GM19035 (cell line): ENCODE data around the gene DEFB118.
"Not testable (repeated sequence)": the region's sequence is repeated elsewhere in the genome, so short reads cannot be mapped to it uniquely, and the experiment has no call there.

ENCODE experiments used
- ATAC-seq: cut with Tn5 transposase; IDR thresholded peaks from one replicate; pipeline ENCODE4 v1.9.1; 2021; ENCODE audit not compliant: unreplicated experiment

DEFB118 gene

GRCh38 chr20:31368301-31368700 lies at the start of gene DEFB118:
TSS of gene DEFB118 (plus strand) at chr20:31368601. CDS start at chr20:31368651, 50 bp downstream.
- no peak for ATAC-seq

GRCh38 chr20:31322504-31322903 lies 45.9 kb upstream of the DEFB118 start:
- no peak for ATAC-seq

- ATAC-seq = no peak
These were observed 37.5 kb upstream of the DEFB118 start for GRCh38 chr20:31330893-31331292.

- ATAC-seq = no peak
These were observed 26.9 kb upstream of the DEFB118 start for GRCh38 chr20:31341470-31341869.

GRCh38 chr20:31355981-31356380 lies 12.4 kb upstream of the DEFB118 start:
- ATAC-seq = no peak

GRCh38 chr20:31363295-31363694 lies 5.1 kb upstream of the DEFB118 start:
- no peak for ATAC-seq

- not testable (repeated sequence) for ATAC-seq
These were observed 4.1 kb upstream of the DEFB118 start for GRCh38 chr20:31364272-31364671.

- no peak for ATAC-seq
These were observed 5.9 kb downstream of the DEFB118 start for GRCh38 chr20:31374346-31374745.

- ATAC-seq = no peak
These were observed 22.1 kb downstream of the DEFB118 start, which contains the start of gene DEFB119 for GRCh38 chr20:31390490-31390889. TSS of gene DEFB119 (minus strand) at chr20:31390590. CDS start at chr20:31390483, 107 bp downstream.

GRCh38 chr20:31392836-31393235 lies 24.4 kb downstream of the DEFB118 start:
- ATAC-seq = no peak

- ATAC-seq = no peak
These were observed 26.5 kb downstream of the DEFB118 start for GRCh38 chr20:31394900-31395299.

GRCh38 chr20:31403886-31404285 lies 35.5 kb downstream of the DEFB118 start:
- ATAC-seq = no peak

GRCh38 chr20:31406115-31406514 lies 37.7 kb downstream of the DEFB118 start, which contains the start of gene DEFB121:
TSS of gene DEFB121 (minus strand) at chr20:31406215. CDS start at chr20:31406152, 63 bp downstream.
- ATAC-seq = no peak

- no peak for ATAC-seq
These were observed 41.6 kb downstream of the DEFB118 start for GRCh38 chr20:31410011-31410410.

GRCh38 chr20:31414381-31414780 lies 46.0 kb downstream of the DEFB118 start:
- ATAC-seq = no peak

GRCh38 chr20:31415653-31416052 lies 47.3 kb downstream of the DEFB118 start:
- no peak for ATAC-seq

- ATAC-seq = no peak
These were observed 49.9 kb downstream of the DEFB118 start for GRCh38 chr20:31418307-31418706.
